ENCODE data around the gene DIS3L2.
A peak's percentile ranks its signal among the peaks of the same experiment; 100 is the strongest.

DIS3L2 gene

DNA sequence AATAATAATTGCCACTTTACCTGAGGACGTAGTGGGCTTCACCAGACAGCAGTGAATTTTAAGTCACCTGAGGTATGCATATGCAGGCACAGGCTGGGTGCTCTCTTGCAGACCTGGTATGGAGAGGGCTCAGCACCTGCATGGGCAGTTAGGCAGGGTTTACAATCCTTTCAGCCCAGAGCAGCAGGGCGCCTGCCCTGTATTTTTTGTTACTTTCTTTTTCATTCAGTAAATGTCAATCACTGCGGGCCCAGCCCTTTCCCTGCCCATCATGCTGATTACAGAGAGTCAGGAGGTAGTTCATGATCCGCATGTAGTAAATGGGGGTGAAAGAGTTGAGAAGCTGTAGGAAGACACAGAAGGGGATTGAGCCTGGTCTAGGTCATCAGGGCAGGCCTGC, 270.0 kb downstream of the DIS3L2 start:
- no peak for DNase-seq (ENCODE audit: low spot score)
- TF ChIP-seq CTCF (conservative IDR thresholded peaks at IDR 0.05; ENCODE audit: low read depth): no peak
- CTCF ChIA-PET: interaction anchor here (0.6 to 0.7 kb wide), 2 partner anchors 35 to 106 kb away, joined by 4 to 5 read pairs; no protein-coding TSS in a partner anchor
- POLR2A ChIA-PET (ENCODE audit: low non-redundant PET): no interaction called here
- no peak overlapping the region for H3K27ac ChIP-seq

DNA sequence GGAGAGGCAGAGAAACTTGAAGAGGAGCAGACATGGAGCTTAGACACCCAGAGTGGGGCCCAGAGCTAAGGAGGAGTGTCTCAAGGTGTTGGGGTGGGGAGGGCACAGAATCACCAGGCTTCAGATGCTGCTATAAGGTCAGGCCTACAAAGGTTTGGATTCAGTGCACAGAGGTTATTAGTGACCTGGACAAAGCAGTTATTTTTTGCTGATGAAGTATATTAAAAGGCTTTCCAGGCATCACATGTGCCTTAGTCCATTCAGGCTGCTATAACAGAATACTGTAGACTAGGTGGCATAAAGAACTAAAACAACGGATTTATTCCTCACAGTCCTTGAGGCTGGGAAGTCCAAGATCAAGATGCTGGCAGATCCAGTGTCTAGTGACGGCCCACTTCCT, 271.4 kb downstream of the DIS3L2 start:
- TF ChIP-seq CTCF (conservative IDR thresholded peaks at IDR 0.05; ENCODE audit: low read depth): no peak
- CTCF ChIA-PET: no interaction called here
- DNase-seq (ENCODE audit: low spot score): no peak
- POLR2A ChIA-PET (ENCODE audit: low non-redundant PET): no interaction called here
- no peak overlapping the region for H3K27ac ChIP-seq

DNA sequence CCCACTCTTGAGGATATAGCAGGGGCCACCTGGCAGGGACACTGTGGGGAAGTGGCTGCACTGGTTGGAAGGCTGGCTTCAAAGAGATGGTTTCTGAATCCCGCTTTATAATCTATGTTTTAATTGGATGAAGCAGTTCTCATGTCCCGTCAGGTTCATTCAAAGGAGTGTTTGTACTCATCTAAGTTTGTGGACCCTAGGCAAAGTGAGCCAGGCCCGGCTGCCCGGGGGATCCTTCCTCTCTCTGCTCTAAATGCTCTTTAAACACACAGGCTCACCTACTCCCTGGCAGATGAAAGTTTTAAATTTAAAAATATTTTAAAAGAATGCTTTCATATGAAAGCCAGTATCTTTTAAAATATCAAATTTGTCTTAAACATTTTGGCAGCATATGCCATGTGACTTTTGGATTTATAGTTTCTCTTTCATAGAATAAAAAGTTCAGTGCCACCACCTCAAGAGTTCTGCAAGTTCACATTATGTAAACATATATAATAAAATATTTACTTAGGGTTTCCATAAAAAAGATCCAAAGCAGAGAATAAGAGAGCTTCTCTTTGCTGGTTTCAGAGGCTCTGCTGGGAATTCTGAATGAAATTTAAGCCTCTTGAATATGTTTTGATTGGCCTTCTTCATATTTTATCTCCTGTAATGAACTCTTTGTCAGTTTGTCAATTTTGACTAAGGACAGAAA, 273.6 kb downstream of the DIS3L2 start:
- CTCF ChIA-PET: no interaction called here
- no peak for TF ChIP-seq CTCF (conservative IDR thresholded peaks at IDR 0.05; ENCODE audit: low read depth)
- no peak overlapping the region for H3K27ac ChIP-seq
- no peak for DNase-seq (ENCODE audit: low spot score)
- POLR2A ChIA-PET (ENCODE audit: low non-redundant PET): no interaction called here

DNA sequence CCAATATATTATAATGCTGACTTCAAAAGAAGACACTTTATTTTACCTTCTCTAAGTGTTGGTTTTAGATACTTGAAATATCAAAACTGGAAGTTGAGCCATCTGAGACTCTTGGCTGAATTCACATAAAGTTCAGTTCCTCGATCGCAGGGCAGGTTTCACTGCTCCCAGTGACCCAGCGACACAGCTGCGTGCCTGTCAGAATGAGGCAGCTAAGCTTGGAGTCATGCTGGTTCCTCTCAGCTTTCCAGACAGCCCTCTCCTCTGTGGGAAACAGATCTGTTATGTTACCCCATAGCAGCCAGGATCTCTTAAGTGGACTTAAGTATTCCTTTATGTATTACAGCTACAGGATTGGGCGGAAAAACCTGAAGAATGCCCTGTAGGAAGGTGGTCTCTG, 274.2 kb downstream of the DIS3L2 start:
- ChIA-PET POLR2A (ENCODE audit: low non-redundant PET) (no interaction called here), CTCF (no interaction called here)

GRCh38 chr2:232236200-232236599, 274.7 kb downstream of the DIS3L2 start:
- H3K27ac ChIP-seq: no peak overlapping the region
- TF ChIP-seq CTCF (conservative IDR thresholded peaks at IDR 0.05; ENCODE audit: low read depth): no peak
- peak; percentile 63 for DNase-seq (ENCODE audit: low spot score)
- ChIA-PET CTCF (no interaction called here), POLR2A (ENCODE audit: low non-redundant PET) (no interaction called here)

More for the DNA sequence above, 274.2 kb downstream of the DIS3L2 start:
- no peak overlapping the region for H3K27ac ChIP-seq
- no peak for DNase-seq (ENCODE audit: low spot score)
- no peak for TF ChIP-seq CTCF (conservative IDR thresholded peaks at IDR 0.05; ENCODE audit: low read depth)

GRCh38 chr2:232237464-232237863, 276.0 kb downstream of the DIS3L2 start:
- DNase-seq (ENCODE audit: low spot score): no peak
- CTCF ChIA-PET: interaction anchor here (0.7 to 0.8 kb wide), 2 partner anchors 82 to 311 kb away, joined by 3 to 4 read pairs; partner anchors contain the start of gene NPPC
- POLR2A ChIA-PET (ENCODE audit: low non-redundant PET): no interaction called here
- TF ChIP-seq CTCF (conservative IDR thresholded peaks at IDR 0.05; ENCODE audit: low read depth): no peak
- H3K27ac ChIP-seq: no peak overlapping the region

Measured in RWPE1 (cell line).